Erythroblast (primary cell): Measurements from ENCODE around the gene LGR6.

Source experiments
- GATA1 ChIP-seq: IDR thresholded peaks from 2 replicates; pipeline ENCODE4 v1.6.1; 2011; ENCODE audit warnings: low read depth, mild to moderate bottlenecking, control low read depth, low read length, moderate library complexity
- POLR2A ChIP-seq: IDR thresholded peaks from 2 replicates; pipeline ENCODE4 v1.6.1; 2011; ENCODE audit warnings: mild to moderate bottlenecking, low read length

GRCh38 chr1:202227053-202227672, 33.6 kb downstream of the LGR6 start:
- no peak for TF ChIP-seq POLR2A
- no peak for TF ChIP-seq GATA1
